ENCODE results near the gene CDPF1. TPM values are rescaled to one million over a fixed set of nuclear protein-coding genes. Genes with fewer than 3 reads are reported as not detected.

CDPF1 gene
- total RNA-seq, 1 donor from 2014 or later: 5.7 TPM

DNA sequence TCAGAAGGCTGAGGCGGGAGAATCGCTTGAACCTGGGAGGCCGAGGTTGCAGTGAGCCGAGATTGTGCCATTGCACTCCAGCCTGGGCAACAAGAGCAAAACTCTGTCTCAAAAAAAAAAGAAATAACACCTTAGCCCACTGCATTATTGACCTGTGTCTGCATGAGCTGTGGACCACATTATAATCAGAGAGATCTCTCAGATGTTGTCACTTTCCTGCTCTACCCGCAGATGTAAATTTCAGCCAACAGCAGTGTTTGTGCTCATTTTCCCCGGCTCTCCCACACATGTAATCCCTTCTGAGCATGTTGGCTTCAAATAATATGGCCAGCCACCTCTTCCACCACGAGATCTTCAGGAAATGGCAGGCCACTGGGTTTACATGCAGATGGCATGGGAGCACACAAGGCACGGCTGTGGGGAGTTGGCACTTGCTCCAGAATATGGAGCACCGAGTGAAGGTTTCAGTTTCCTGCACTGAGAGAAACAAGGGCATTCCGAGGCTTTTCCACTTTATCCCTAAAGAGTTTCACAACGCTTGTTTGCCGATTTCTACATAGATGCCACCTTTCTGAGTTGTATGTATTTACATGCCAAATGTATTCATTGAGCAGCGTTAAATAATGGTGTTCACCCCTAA, 19.7 kb downstream of the CDPF1 start:
- Histone ChIP-seq H3K4me2 (ENCODE audit: low read length) (no peak overlapping the region), H3K79me2 (ENCODE audit: insufficient read depth, low read length) (no peaks in the 10 kb centered on the region), H3K9me3 (ENCODE audit: insufficient read depth, low read depth, low read length) (no peaks in the 10 kb centered on the region), H3K4me3 (ENCODE audit: insufficient read depth, low read depth, low read length) (no peak overlapping the region), H2AFZ (ENCODE audit: low read depth, low read length) (no peak overlapping the region), H3K36me3 (ENCODE audit: insufficient read depth, low read length) (no peaks in the 10 kb centered on the region), H3K9ac (ENCODE audit: low read length) (no peak overlapping the region), H3K27ac (ENCODE audit: low read depth, low read length) (no peak overlapping the region), H4K20me1 (ENCODE audit: insufficient read depth, low read length) (no peaks in the 10 kb centered on the region), H3K4me1 (ENCODE audit: insufficient read depth, low read length) (peaks cover 6% of the 10 kb centered on the region), H3K27me3 (ENCODE audit: insufficient read depth, low read length) (no peaks in the 10 kb centered on the region)
- no peak for TF ChIP-seq EZH2 (IDR thresholded peaks at IDR 0.05; ENCODE audit: insufficient read depth, low read length)
- TF ChIP-seq, protein P1, sequence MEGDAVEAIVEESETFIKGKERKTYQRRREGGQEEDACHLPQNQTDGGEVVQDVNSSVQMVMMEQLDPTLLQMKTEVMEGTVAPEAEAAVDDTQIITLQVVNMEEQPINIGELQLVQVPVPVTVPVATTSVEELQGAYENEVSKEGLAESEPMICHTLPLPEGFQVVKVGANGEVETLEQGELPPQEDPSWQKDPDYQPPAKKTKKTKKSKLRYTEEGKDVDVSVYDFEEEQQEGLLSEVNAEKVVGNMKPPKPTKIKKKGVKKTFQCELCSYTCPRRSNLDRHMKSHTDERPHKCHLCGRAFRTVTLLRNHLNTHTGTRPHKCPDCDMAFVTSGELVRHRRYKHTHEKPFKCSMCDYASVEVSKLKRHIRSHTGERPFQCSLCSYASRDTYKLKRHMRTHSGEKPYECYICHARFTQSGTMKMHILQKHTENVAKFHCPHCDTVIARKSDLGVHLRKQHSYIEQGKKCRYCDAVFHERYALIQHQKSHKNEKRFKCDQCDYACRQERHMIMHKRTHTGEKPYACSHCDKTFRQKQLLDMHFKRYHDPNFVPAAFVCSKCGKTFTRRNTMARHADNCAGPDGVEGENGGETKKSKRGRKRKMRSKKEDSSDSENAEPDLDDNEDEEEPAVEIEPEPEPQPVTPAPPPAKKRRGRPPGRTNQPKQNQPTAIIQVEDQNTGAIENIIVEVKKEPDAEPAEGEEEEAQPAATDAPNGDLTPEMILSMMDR (IDR thresholded peaks at IDR 0.05; ENCODE audit: insufficient read depth, low read depth, low read length): no peak
- FAIRE-seq: no peak
- no peak overlapping the region for H3K27ac Mint-ChIP-seq (ENCODE audit: unreplicated experiment)
- H3K4me1 Mint-ChIP-seq (ENCODE audit: low read depth, unreplicated experiment): no peaks in the 10 kb centered on the region
- DNase-seq (ENCODE audit: low read depth): no peak
- no peak overlapping the region for H3K4me3 Mint-ChIP-seq (ENCODE audit: unreplicated experiment)
- H3K9me3 Mint-ChIP-seq (ENCODE audit: unreplicated experiment): no peaks in the 10 kb centered on the region
- peaks cover 3% of the 10 kb centered on the region for H3K36me3 Mint-ChIP-seq (ENCODE audit: low read depth, unreplicated experiment)
- no peaks in the 10 kb centered on the region for H3K27me3 Mint-ChIP-seq (ENCODE audit: low read depth, unreplicated experiment)

DNA sequence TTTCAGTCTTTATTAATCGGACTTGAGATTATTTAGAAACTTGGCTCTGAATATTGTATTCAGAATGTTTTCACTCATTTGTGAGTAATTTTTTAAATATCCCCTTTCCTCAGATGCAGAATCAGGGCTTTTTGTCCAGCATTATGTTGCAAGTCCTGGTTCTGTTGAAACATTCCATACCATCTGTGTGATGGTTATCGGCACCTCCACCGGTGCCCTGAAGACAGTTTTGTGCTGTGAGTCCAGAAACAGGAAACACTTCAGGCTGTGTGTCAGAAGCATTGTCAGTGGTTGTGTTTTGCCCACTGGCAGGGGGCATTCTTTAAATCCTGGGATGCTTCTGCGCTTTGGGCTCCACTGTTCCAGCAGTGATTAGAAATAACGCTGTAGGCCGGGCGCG, 20.4 kb downstream of the CDPF1 start:
- Histone ChIP-seq H2AFZ (ENCODE audit: low read depth, low read length) (no peak overlapping the region), H3K4me1 (ENCODE audit: insufficient read depth, low read length) (peaks cover 6% of the 10 kb centered on the region), H3K27ac (ENCODE audit: low read depth, low read length) (no peak overlapping the region), H3K4me2 (ENCODE audit: low read length) (no peak overlapping the region), H3K4me3 (ENCODE audit: insufficient read depth, low read depth, low read length) (no peak overlapping the region), H3K9me3 (ENCODE audit: insufficient read depth, low read depth, low read length) (no peaks in the 10 kb centered on the region), H3K27me3 (ENCODE audit: insufficient read depth, low read length) (no peaks in the 10 kb centered on the region), H3K79me2 (ENCODE audit: insufficient read depth, low read length) (no peaks in the 10 kb centered on the region), H3K36me3 (ENCODE audit: insufficient read depth, low read length) (no peaks in the 10 kb centered on the region), H3K9ac (ENCODE audit: low read length) (no peak overlapping the region), H4K20me1 (ENCODE audit: insufficient read depth, low read length) (no peaks in the 10 kb centered on the region)
- Mint-ChIP-seq H3K4me3 (ENCODE audit: unreplicated experiment) (no peak overlapping the region), H3K36me3 (ENCODE audit: low read depth, unreplicated experiment) (peaks cover 6% of the 10 kb centered on the region), H3K27me3 (ENCODE audit: low read depth, unreplicated experiment) (no peaks in the 10 kb centered on the region), H3K27ac (ENCODE audit: unreplicated experiment) (peak overlapping the region; percentile 47), H3K9me3 (ENCODE audit: unreplicated experiment) (no peaks in the 10 kb centered on the region), H3K4me1 (ENCODE audit: low read depth, unreplicated experiment) (no peaks in the 10 kb centered on the region)
- DNase-seq (ENCODE audit: low read depth) (no peak), FAIRE-seq (no peak)
- no peak for TF ChIP-seq EZH2 (IDR thresholded peaks at IDR 0.05; ENCODE audit: insufficient read depth, low read length)
- TF ChIP-seq, protein P1 (IDR thresholded peaks at IDR 0.05; ENCODE audit: insufficient read depth, low read depth, low read length): no peak

DNA sequence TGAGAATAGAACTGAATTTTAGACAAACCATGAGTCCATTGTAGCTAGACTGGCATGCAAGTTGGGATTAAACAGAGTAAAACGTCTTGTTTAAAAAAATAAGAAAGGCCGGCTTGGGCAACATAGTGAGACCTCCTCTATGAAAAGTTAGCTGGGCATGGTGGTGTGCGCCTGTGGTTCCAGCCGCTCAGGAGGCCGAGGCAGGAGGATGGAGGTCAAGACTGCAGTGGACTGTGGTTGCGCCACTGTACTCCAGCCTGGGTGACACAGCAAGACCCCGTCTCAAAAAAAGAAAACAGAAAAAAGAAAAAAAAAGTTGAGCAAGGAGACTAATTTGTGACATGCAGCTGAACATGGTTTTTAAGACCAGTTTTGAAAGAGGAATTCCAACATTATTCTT, 23.5 kb downstream of the CDPF1 start:
- H3K27ac Mint-ChIP-seq (ENCODE audit: unreplicated experiment): no peak overlapping the region
- Histone ChIP-seq H3K4me3 (ENCODE audit: insufficient read depth, low read depth, low read length) (no peak overlapping the region), H3K4me1 (ENCODE audit: insufficient read depth, low read length) (no peaks in the 10 kb centered on the region), H4K20me1 (ENCODE audit: insufficient read depth, low read length) (no peaks in the 10 kb centered on the region), H3K9ac (ENCODE audit: low read length) (no peak overlapping the region), H3K9me3 (ENCODE audit: insufficient read depth, low read depth, low read length) (no peaks in the 10 kb centered on the region), H3K4me2 (ENCODE audit: low read length) (no peak overlapping the region), H3K27ac (ENCODE audit: low read depth, low read length) (no peak overlapping the region), H3K36me3 (ENCODE audit: insufficient read depth, low read length) (no peaks in the 10 kb centered on the region), H3K27me3 (ENCODE audit: insufficient read depth, low read length) (no peaks in the 10 kb centered on the region), H3K79me2 (ENCODE audit: insufficient read depth, low read length) (no peaks in the 10 kb centered on the region), H2AFZ (ENCODE audit: low read depth, low read length) (no peak overlapping the region)
- DNase-seq (ENCODE audit: low read depth) (no peak), FAIRE-seq (no peak)
- peaks cover 7% of the 10 kb centered on the region for H3K36me3 Mint-ChIP-seq (ENCODE audit: low read depth, unreplicated experiment)
- TF ChIP-seq, protein P1 (IDR thresholded peaks at IDR 0.05; ENCODE audit: insufficient read depth, low read depth, low read length): no peak
- no peak for TF ChIP-seq EZH2 (IDR thresholded peaks at IDR 0.05; ENCODE audit: insufficient read depth, low read length)
- H3K4me3 Mint-ChIP-seq (ENCODE audit: unreplicated experiment): no peak overlapping the region
- no peaks in the 10 kb centered on the region for H3K4me1 Mint-ChIP-seq (ENCODE audit: low read depth, unreplicated experiment)
- no peaks in the 10 kb centered on the region for H3K27me3 Mint-ChIP-seq (ENCODE audit: low read depth, unreplicated experiment)
- no peaks in the 10 kb centered on the region for H3K9me3 Mint-ChIP-seq (ENCODE audit: unreplicated experiment)
